GM12801 (cell line): ENCODE results near the gene JMJD1C.

Experiments used
- TF ChIP-seq, protein P1 (sequence below): IDR thresholded peaks from one replicate; pipeline ENCODE4 v1.5.1; 2011; ENCODE audit warnings: control low read depth; ENCODE audit not compliant: insufficient read length; ENCODE audit errors: extremely low read depth

The JMJD1C gene

DNA sequence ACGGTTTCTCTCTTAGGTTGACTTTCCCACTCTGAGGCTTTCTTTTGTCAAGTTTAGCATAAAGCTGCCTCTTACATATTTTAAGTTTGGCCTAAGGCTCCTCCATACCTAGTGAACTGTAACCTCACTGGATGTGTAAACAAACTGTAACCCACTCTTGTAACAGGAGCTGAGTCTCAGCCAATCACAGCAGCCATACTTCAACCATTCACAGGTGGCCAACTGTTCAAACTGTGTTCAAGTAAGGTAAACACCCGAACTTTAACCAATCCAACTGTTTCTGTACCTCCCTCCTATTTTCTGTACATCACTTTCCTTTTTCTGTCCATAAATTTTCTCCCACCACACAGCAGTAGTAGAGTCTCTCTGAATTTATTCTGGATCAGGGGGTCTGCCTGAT lies 340.3 kb downstream of the JMJD1C start:
- TF ChIP-seq, protein P1, sequence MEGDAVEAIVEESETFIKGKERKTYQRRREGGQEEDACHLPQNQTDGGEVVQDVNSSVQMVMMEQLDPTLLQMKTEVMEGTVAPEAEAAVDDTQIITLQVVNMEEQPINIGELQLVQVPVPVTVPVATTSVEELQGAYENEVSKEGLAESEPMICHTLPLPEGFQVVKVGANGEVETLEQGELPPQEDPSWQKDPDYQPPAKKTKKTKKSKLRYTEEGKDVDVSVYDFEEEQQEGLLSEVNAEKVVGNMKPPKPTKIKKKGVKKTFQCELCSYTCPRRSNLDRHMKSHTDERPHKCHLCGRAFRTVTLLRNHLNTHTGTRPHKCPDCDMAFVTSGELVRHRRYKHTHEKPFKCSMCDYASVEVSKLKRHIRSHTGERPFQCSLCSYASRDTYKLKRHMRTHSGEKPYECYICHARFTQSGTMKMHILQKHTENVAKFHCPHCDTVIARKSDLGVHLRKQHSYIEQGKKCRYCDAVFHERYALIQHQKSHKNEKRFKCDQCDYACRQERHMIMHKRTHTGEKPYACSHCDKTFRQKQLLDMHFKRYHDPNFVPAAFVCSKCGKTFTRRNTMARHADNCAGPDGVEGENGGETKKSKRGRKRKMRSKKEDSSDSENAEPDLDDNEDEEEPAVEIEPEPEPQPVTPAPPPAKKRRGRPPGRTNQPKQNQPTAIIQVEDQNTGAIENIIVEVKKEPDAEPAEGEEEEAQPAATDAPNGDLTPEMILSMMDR, result no peak

DNA sequence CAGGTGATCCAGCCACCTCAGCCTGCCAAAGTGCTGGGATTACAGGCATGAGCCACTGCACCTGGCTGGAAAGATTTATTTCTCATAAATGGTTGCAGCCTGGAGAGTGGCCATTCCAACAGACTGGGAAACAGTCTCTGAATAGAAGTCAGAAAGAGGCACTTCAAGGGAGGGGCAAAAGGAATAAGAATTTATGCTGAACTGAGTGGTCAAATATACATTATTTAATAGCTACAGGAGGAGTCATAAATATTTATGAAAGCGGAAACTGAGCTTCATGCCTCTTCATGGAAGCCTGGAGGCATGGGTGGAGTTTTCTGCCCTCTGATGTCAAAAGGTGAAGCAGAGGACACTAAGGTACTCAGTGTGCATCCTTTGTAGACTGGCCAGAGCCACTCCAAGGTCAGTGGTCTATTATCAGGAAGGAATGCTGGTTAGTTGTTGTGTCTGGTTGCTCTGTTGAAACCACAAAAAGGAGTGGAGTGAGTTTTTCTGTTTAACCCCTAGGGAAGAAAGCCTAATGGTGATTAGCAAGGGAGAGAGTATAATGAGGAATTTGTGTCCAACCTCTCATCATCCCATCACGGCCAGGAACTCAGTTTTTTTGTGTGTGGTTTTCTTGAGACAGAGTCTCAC lies 341.9 kb downstream of the JMJD1C start:
- TF ChIP-seq, protein P1, result no peak

DNA sequence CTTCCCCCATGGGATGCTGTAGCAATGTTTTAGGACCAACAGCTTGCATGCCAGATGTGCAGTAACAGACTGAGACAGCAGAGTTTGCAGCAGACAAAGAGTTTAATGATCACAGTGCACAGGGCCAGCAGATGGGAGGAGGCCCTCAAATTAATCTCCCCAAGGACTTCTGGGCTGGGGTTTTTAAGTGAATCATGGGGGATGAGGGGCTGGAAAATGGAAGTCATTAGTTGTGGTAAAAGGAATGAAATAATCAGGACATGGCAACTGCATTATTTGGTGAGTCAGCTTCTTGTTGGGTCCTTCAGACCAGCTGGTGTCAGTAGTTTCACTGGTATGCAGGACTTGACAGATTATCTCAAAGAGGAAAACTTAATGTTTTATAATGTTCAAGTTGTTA lies 345.2 kb downstream of the JMJD1C start:
- TF ChIP-seq, protein P1, result no peak

DNA sequence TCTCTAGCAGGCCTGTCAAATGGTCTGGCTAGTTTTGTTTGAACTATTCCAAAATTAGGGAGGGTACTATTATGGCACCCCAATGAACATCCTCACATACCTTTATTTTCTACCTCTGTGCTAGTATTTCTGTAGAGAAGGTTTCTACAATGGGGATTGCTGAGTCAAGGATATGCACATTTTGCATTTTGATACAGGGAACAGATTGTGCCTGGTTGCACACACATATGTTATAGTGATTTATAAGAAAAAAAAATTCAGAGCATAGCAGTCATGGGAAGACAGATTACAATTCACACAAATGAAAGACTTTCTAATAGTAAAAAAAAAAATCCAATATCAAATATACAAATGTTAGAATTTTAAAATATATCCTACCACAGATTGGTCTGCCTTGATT lies 346.7 kb downstream of the JMJD1C start:
- TF ChIP-seq, protein P1, result no peak
